GM12892 (cell line): Measurements from ENCODE around the gene CEP55.

Experiments
- POLR2A ChIP-seq: IDR thresholded peaks from 2 replicates; pipeline ENCODE4 v1.6.1; 2011; ENCODE audit warnings: low read depth, low read length, control low read depth
- POLR2AphosphoS5 ChIP-seq: IDR thresholded peaks from 2 replicates; pipeline ENCODE4 v1.6.1; 2011; ENCODE audit warnings: low read depth, low read length, control low read depth
- TAF1 ChIP-seq: IDR thresholded peaks from 2 replicates; pipeline ENCODE4 v1.6.1; 2011; ENCODE audit warnings: low read depth, mild to moderate bottlenecking, control low read depth, low read length, borderline replicate concordance

DNA sequence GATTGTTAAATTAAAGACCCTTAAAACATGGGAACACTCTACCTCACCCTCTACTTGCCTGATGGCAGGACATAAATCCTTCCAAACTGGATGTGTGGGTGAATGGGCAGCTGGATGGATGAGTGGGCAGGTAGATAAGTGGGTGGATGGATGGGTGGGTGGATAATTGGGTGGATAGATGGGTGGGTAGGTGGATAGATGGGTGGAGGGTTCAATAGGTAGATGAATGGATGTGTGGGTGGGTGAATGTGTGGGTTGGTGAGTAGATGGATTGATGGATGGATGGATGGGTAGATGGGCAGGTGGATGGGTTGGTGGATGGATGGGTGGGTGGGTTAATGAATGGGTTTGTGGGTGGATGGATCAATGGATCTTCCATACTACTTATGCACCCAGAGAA is 51.1 kb downstream of the CEP55 start:
- TF ChIP-seq POLR2A (no peak), POLR2AphosphoS5 (no peak), TAF1 (no peak)
